PC-3 (cell line): ENCODE results near the gene GSG1L.

Source experiments
- EZH2 ChIP-seq: fragments of 300-600 bp; sonication (generic); IDR thresholded peaks from one replicate; pipeline ENCODE4 v1.6.1; 2017; ENCODE audit warnings: antibody characterized with exemption, mild to moderate bottlenecking, low read length; ENCODE audit not compliant: unreplicated experiment
- EZH2phosphoT487 ChIP-seq: fragments of 300-600 bp; sonication (generic); IDR thresholded peaks from 2 replicates; pipeline ENCODE4 v1.6.1; 2018; ENCODE audit warnings: mild to moderate bottlenecking, antibody characterized with exemption, low read length, borderline replicate concordance
- TF ChIP-seq, protein P1 (sequence below): fragments of 300-600 bp; sonication (generic); conservative IDR thresholded peaks from 2 replicates; pipeline ENCODE4 v1.5.1; 2017; ENCODE audit warnings: antibody characterized with exemption, low read depth, mild to moderate bottlenecking, low read length

DNA sequence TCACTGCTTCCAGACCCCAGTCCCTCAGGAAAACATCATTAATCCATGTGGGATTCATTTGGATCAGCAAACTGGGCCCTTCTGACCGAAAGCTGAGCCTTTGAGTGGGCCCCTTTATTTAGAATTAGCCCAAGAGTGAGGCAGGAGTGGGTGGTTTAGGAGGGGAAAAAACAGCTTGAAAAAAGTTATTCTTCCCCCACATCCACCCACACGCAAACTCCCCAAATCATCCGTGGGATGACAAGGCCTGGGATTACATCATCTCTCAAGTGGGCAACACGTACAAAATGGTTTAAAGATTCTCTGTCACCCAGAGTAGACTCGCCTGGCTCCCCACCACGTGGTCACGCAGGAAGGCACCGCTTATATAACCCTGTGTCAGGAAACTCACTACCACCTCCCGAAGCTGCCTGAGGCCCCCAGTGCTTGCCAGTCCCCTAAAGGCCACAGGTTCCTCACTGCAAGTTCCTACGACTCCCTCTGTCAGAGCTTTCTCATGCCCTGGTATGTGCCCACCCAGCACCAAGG, 27.6 kb downstream of the GSG1L start:
- no peak for TF ChIP-seq EZH2
- TF ChIP-seq, protein P1, sequence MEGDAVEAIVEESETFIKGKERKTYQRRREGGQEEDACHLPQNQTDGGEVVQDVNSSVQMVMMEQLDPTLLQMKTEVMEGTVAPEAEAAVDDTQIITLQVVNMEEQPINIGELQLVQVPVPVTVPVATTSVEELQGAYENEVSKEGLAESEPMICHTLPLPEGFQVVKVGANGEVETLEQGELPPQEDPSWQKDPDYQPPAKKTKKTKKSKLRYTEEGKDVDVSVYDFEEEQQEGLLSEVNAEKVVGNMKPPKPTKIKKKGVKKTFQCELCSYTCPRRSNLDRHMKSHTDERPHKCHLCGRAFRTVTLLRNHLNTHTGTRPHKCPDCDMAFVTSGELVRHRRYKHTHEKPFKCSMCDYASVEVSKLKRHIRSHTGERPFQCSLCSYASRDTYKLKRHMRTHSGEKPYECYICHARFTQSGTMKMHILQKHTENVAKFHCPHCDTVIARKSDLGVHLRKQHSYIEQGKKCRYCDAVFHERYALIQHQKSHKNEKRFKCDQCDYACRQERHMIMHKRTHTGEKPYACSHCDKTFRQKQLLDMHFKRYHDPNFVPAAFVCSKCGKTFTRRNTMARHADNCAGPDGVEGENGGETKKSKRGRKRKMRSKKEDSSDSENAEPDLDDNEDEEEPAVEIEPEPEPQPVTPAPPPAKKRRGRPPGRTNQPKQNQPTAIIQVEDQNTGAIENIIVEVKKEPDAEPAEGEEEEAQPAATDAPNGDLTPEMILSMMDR = no peak
- no peak for TF ChIP-seq EZH2phosphoT487
